ENCODE data around the gene GRIK3.

- TF ChIP-seq, protein P1, sequence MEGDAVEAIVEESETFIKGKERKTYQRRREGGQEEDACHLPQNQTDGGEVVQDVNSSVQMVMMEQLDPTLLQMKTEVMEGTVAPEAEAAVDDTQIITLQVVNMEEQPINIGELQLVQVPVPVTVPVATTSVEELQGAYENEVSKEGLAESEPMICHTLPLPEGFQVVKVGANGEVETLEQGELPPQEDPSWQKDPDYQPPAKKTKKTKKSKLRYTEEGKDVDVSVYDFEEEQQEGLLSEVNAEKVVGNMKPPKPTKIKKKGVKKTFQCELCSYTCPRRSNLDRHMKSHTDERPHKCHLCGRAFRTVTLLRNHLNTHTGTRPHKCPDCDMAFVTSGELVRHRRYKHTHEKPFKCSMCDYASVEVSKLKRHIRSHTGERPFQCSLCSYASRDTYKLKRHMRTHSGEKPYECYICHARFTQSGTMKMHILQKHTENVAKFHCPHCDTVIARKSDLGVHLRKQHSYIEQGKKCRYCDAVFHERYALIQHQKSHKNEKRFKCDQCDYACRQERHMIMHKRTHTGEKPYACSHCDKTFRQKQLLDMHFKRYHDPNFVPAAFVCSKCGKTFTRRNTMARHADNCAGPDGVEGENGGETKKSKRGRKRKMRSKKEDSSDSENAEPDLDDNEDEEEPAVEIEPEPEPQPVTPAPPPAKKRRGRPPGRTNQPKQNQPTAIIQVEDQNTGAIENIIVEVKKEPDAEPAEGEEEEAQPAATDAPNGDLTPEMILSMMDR (IDR thresholded peaks at IDR 0.05), result no peak
- no peak for TF ChIP-seq POLR2A (IDR thresholded peaks at IDR 0.05)
Observed at GRCh38 chr1:36851087-36851486, 183.2 kb downstream of the GRIK3 start.
